Erythroblast (primary cell): ENCODE measurements around the gene APOC1.
"Not testable (repeated sequence)": the region's sequence is repeated elsewhere in the genome, so short reads cannot be mapped to it uniquely, and the experiment has no call there.

Source experiments
- GATA1 ChIP-seq: IDR thresholded peaks from 2 replicates; pipeline ENCODE4 v1.6.1; 2011; ENCODE audit warnings: low read depth, mild to moderate bottlenecking, control low read depth, low read length, moderate library complexity
- POLR2A ChIP-seq: IDR thresholded peaks from 2 replicates; pipeline ENCODE4 v1.6.1; 2011; ENCODE audit warnings: mild to moderate bottlenecking, low read length

GRCh38 chr19:44913512-44914432, 636 bp upstream of the APOC1 start:
- TF ChIP-seq POLR2A, GATA1: not testable (repeated sequence)
